ENCODE results near the gene UBR2. TPM values are rescaled to one million over a fixed set of nuclear protein-coding genes. Genes with fewer than 3 reads are reported as not detected.

Gene UBR2
- total and polyA plus RNA-seq, 9 of the 15 experiments (the other 6 are each of a cell fraction or from before 2014, with no cell fraction given): 9.1 to 38.9 (median 23.4) TPM

DNA sequence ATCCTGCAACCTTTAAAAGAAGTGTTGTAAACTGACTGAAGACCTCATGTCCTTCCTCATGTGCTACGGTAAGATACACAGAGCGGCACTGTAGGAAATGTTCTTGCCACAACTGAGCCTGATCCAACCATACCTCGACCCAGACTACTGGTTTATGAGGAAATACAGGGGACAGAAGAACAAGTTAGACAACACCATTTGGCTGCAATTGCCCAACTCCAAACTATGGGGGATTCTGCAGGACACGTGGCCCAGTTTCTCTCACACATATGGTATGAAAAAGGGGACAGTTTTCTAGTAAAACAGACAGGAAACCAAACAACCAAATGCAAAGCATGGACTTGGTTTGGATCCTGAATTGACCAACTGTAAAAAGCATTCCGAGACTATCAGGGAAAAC, 148.1 kb downstream of the UBR2 start (continued):
- TF ChIP-seq, protein P1, sequence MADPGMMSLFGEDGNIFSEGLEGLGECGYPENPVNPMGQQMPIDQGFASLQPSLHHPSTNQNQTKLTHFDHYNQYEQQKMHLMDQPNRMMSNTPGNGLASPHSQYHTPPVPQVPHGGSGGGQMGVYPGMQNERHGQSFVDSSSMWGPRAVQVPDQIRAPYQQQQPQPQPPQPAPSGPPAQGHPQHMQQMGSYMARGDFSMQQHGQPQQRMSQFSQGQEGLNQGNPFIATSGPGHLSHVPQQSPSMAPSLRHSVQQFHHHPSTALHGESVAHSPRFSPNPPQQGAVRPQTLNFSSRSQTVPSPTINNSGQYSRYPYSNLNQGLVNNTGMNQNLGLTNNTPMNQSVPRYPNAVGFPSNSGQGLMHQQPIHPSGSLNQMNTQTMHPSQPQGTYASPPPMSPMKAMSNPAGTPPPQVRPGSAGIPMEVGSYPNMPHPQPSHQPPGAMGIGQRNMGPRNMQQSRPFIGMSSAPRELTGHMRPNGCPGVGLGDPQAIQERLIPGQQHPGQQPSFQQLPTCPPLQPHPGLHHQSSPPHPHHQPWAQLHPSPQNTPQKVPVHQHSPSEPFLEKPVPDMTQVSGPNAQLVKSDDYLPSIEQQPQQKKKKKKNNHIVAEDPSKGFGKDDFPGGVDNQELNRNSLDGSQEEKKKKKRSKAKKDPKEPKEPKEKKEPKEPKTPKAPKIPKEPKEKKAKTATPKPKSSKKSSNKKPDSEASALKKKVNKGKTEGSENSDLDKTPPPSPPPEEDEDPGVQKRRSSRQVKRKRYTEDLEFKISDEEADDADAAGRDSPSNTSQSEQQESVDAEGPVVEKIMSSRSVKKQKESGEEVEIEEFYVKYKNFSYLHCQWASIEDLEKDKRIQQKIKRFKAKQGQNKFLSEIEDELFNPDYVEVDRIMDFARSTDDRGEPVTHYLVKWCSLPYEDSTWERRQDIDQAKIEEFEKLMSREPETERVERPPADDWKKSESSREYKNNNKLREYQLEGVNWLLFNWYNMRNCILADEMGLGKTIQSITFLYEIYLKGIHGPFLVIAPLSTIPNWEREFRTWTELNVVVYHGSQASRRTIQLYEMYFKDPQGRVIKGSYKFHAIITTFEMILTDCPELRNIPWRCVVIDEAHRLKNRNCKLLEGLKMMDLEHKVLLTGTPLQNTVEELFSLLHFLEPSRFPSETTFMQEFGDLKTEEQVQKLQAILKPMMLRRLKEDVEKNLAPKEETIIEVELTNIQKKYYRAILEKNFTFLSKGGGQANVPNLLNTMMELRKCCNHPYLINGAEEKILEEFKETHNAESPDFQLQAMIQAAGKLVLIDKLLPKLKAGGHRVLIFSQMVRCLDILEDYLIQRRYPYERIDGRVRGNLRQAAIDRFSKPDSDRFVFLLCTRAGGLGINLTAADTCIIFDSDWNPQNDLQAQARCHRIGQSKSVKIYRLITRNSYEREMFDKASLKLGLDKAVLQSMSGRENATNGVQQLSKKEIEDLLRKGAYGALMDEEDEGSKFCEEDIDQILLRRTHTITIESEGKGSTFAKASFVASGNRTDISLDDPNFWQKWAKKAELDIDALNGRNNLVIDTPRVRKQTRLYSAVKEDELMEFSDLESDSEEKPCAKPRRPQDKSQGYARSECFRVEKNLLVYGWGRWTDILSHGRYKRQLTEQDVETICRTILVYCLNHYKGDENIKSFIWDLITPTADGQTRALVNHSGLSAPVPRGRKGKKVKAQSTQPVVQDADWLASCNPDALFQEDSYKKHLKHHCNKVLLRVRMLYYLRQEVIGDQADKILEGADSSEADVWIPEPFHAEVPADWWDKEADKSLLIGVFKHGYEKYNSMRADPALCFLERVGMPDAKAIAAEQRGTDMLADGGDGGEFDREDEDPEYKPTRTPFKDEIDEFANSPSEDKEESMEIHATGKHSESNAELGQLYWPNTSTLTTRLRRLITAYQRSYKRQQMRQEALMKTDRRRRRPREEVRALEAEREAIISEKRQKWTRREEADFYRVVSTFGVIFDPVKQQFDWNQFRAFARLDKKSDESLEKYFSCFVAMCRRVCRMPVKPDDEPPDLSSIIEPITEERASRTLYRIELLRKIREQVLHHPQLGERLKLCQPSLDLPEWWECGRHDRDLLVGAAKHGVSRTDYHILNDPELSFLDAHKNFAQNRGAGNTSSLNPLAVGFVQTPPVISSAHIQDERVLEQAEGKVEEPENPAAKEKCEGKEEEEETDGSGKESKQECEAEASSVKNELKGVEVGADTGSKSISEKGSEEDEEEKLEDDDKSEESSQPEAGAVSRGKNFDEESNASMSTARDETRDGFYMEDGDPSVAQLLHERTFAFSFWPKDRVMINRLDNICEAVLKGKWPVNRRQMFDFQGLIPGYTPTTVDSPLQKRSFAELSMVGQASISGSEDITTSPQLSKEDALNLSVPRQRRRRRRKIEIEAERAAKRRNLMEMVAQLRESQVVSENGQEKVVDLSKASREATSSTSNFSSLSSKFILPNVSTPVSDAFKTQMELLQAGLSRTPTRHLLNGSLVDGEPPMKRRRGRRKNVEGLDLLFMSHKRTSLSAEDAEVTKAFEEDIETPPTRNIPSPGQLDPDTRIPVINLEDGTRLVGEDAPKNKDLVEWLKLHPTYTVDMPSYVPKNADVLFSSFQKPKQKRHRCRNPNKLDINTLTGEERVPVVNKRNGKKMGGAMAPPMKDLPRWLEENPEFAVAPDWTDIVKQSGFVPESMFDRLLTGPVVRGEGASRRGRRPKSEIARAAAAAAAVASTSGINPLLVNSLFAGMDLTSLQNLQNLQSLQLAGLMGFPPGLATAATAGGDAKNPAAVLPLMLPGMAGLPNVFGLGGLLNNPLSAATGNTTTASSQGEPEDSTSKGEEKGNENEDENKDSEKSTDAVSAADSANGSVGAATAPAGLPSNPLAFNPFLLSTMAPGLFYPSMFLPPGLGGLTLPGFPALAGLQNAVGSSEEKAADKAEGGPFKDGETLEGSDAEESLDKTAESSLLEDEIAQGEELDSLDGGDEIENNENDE (IDR thresholded peaks at IDR 0.05; ENCODE audit: low read depth, low read length): no peak
- TF ChIP-seq HLTF (IDR thresholded peaks at IDR 0.05): peak; percentile 93
- no peak for TF ChIP-seq SOX6 (IDR thresholded peaks at IDR 0.05)
- TF ChIP-seq, protein P2, sequence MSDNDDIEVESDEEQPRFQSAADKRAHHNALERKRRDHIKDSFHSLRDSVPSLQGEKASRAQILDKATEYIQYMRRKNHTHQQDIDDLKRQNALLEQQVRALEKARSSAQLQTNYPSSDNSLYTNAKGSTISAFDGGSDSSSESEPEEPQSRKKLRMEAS (CRISPR knock-in tag; IDR thresholded peaks at IDR 0.05): peak; percentile 49; the same call in 1 of the 2 replicates
- TF ChIP-seq, protein P3, sequence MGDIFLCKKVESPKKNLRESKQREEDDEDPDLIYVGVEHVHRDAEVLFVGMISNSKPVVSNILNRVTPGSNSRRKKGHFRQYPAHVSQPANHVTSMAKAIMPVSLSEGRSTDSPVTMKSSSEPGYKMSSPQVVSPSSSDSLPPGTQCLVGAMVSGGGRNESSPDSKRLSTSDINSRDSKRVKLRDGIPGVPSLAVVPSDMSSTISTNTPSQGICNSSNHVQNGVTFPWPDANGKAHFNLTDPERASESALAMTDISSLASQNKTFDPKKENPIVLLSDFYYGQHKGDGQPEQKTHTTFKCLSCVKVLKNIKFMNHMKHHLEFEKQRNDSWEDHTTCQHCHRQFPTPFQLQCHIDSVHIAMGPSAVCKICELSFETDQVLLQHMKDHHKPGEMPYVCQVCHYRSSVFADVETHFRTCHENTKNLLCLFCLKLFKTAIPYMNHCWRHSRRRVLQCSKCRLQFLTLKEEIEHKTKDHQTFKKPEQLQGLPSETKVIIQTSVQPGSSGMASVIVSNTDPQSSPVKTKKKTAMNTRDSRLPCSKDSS (IDR thresholded peaks at IDR 0.05; ENCODE audit: low read depth, partially characterized antibody): peak; percentile 80
- peak; percentile 33; the same call in 1 of the 2 replicates for TF ChIP-seq CBX1 (IDR thresholded peaks at IDR 0.05; ENCODE audit: low read depth)
- TF ChIP-seq, protein P4, sequence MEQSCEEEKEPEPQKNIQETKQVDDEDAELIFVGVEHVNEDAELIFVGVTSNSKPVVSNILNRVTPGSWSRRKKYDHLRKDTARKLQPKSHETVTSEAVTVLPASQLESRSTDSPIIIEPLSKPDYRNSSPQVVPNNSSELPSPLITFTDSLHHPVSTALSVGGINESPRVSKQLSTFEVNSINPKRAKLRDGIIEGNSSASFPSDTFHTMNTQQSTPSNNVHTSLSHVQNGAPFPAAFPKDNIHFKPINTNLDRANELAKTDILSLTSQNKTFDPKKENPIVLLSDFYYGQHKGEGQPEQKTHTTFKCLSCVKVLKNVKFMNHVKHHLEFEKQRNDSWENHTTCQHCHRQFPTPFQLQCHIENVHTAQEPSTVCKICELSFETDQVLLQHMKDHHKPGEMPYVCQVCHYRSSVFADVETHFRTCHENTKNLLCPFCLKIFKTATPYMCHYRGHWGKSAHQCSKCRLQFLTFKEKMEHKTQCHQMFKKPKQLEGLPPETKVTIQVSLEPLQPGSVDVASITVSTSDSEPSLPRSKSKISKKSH (CRISPR knock-in tag; IDR thresholded peaks at IDR 0.05): 0 out of 2 replicates have a peak, but pooled peaks have one; percentile 26
- no peak for TF ChIP-seq RBM22 (IDR thresholded peaks at IDR 0.05; ENCODE audit: low read depth, low read length, poor library complexity, severe bottlenecking)
- no peak for TF ChIP-seq SETDB1 (IDR thresholded peaks at IDR 0.05; ENCODE audit: low read length)
- TF ChIP-seq, protein P5, sequence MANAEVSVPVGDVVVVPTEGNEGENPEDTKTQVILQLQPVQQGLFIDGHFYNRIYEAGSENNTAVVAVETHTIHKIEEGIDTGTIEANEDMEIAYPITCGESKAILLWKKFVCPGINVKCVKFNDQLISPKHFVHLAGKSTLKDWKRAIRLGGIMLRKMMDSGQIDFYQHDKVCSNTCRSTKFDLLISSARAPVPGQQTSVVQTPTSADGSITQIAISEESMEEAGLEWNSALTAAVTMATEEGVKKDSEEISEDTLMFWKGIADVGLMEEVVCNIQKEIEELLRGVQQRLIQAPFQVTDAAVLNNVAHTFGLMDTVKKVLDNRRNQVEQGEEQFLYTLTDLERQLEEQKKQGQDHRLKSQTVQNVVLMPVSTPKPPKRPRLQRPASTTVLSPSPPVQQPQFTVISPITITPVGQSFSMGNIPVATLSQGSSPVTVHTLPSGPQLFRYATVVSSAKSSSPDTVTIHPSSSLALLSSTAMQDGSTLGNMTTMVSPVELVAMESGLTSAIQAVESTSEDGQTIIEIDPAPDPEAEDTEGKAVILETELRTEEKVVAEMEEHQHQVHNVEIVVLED (CRISPR knock-in tag; IDR thresholded peaks at IDR 0.05): no peak
- TF ChIP-seq CEBPG (CRISPR knock-in tag; IDR thresholded peaks at IDR 0.05): peak; percentile 47; the same call in 1 of the 2 replicates
- no peak for TF ChIP-seq CEBPG (tag; conservative IDR thresholded peaks at IDR 0.05 in 1 of 2, IDR thresholded peaks at IDR 0.05 in 1 of 2)
